H1 (cell line): ENCODE measurements around the gene TRIL. TPM values are rescaled to one million over a fixed set of nuclear protein-coding genes. Genes with fewer than 3 reads are reported as not detected.

ENCODE experiments used
- EZH2 ChIP-seq: fragments of 200-600 bp; sonication (generic); IDR thresholded peaks from 2 replicates; pipeline ENCODE4 v1.7.1; 2012; ENCODE audit warnings: low read depth, mild to moderate bottlenecking, moderate library complexity, low read length, inconsistent platforms; ENCODE audit not compliant: severe bottlenecking
- POLR2A ChIP-seq, 2 experiments: IDR thresholded peaks; 1 replicate in 1 of 2; 2 replicates in 1 of 2; pipeline ENCODE4 v1.6.1; 2011; ENCODE audit warnings: low read depth in 2 of 2, low read length in 2 of 2, mild to moderate bottlenecking in 2 of 2; ENCODE audit errors: control extremely low read depth in 1 of 2
- RBBP5 ChIP-seq: IDR thresholded peaks from 2 replicates; pipeline ENCODE4 v1.7.1; 2012; ENCODE audit warnings: low read depth, mild to moderate bottlenecking, inconsistent platforms, low read length, moderate library complexity, borderline replicate concordance
- SAP30 ChIP-seq: fragments of 300-600 bp; sonication (generic); IDR thresholded peaks from 2 replicates; pipeline ENCODE4 v1.7.1; 2012; ENCODE audit warnings: low read length, moderate library complexity, mild to moderate bottlenecking, inconsistent platforms; ENCODE audit not compliant: insufficient read depth, insufficient replicate concordance
- SIRT6 ChIP-seq: IDR thresholded peaks from one replicate; pipeline ENCODE4 v1.7.1; 2012; ENCODE audit warnings: low read length, inconsistent platforms
- TBP ChIP-seq: IDR thresholded peaks from 2 replicates; pipeline ENCODE4 v1.6.1; 2011; ENCODE audit warnings: low read depth, low read length, improper control_type of control experiment
- polyA plus RNA-seq, 7 experiments: library from polyadenylated mRNA; depleted of rRNA in 3 of 7; stranded (reverse) in 5 of 7; unstranded in 2 of 7; fragments of >200 nt in 5 of 7; fragments of 200-250 nt in 2 of 7; gene quantifications; 1 replicate in 5 of 7; 2 replicates in 1 of 7; 4 replicates in 1 of 7; pipeline versions ENCODE4 v1.2.1 to v1.2.3, GENCODE V29; 2011 to 2013; ENCODE audit warnings: missing spikeins in 2 of 7, mixed read lengths in 2 of 7
- total RNA-seq: library from RNA; stranded (reverse); fragmentation: NEBNext Ultra II Directional; extraction: Animal tissue kit (Norgen Biotek cat#: 25700); gene quantifications from 2 replicates; pipeline ENCODE4 v1.2.1, GENCODE V29; 2021
- TF ChIP-seq, protein P1 (sequence below), 3 experiments: IDR thresholded peaks; 1 replicate in 2 of 3; 2 replicates in 1 of 3; pipeline versions ENCODE4 v1.5.1 to v1.6.1; 2011; ENCODE audit warnings: low read length in 3 of 3, mild to moderate bottlenecking in 3 of 3, inconsistent platforms in 2 of 3, low read depth in 1 of 3, moderate library complexity in 1 of 3; ENCODE audit not compliant: insufficient read depth in 1 of 3; ENCODE audit errors: control extremely low read depth in 1 of 3
- TF ChIP-seq, protein P2 (sequence below): fragments of 300-600 bp; sonication (generic); IDR thresholded peaks from 2 replicates; pipeline ENCODE4 v1.7.1; 2012; ENCODE audit warnings: low read length, moderate library complexity, mild to moderate bottlenecking, inconsistent platforms; ENCODE audit not compliant: insufficient replicate concordance

Gene TRIL
- total and polyA plus RNA-seq, 2 of the 8 experiments (the other 6 are each of a cell fraction or from before 2014, with no cell fraction given): 3.9 to 5.5 TPM

GRCh38 chr7:28957751-28958234 lies 337 bp downstream of the TRIL start (continued):
- TF ChIP-seq, protein P1, sequence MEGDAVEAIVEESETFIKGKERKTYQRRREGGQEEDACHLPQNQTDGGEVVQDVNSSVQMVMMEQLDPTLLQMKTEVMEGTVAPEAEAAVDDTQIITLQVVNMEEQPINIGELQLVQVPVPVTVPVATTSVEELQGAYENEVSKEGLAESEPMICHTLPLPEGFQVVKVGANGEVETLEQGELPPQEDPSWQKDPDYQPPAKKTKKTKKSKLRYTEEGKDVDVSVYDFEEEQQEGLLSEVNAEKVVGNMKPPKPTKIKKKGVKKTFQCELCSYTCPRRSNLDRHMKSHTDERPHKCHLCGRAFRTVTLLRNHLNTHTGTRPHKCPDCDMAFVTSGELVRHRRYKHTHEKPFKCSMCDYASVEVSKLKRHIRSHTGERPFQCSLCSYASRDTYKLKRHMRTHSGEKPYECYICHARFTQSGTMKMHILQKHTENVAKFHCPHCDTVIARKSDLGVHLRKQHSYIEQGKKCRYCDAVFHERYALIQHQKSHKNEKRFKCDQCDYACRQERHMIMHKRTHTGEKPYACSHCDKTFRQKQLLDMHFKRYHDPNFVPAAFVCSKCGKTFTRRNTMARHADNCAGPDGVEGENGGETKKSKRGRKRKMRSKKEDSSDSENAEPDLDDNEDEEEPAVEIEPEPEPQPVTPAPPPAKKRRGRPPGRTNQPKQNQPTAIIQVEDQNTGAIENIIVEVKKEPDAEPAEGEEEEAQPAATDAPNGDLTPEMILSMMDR (IDR thresholded peaks at IDR 0.05; ENCODE audit: control extremely low read depth in 1 of 3, insufficient read depth in 1 of 3, low read depth in 1 of 3, low read length in 3 of 3): peak in 2 of 3 experiments; percentile 27 to 31; a peak in 3 of 4 replicates
- TF ChIP-seq RBBP5 (peak; percentile 21; the same call in 1 of the 2 replicates), SIRT6 (no peak), SAP30 (no peak), POLR2A (IDR thresholded peaks at IDR 0.05; ENCODE audit: control extremely low read depth in 1 of 2, low read depth in 2 of 2, low read length in 2 of 2) (peak in 1 of 2 experiments; percentile 38; a peak in 1 of 3 replicates), TBP (no peak), EZH2 (peak; percentile 76)
- TF ChIP-seq, protein P2, sequence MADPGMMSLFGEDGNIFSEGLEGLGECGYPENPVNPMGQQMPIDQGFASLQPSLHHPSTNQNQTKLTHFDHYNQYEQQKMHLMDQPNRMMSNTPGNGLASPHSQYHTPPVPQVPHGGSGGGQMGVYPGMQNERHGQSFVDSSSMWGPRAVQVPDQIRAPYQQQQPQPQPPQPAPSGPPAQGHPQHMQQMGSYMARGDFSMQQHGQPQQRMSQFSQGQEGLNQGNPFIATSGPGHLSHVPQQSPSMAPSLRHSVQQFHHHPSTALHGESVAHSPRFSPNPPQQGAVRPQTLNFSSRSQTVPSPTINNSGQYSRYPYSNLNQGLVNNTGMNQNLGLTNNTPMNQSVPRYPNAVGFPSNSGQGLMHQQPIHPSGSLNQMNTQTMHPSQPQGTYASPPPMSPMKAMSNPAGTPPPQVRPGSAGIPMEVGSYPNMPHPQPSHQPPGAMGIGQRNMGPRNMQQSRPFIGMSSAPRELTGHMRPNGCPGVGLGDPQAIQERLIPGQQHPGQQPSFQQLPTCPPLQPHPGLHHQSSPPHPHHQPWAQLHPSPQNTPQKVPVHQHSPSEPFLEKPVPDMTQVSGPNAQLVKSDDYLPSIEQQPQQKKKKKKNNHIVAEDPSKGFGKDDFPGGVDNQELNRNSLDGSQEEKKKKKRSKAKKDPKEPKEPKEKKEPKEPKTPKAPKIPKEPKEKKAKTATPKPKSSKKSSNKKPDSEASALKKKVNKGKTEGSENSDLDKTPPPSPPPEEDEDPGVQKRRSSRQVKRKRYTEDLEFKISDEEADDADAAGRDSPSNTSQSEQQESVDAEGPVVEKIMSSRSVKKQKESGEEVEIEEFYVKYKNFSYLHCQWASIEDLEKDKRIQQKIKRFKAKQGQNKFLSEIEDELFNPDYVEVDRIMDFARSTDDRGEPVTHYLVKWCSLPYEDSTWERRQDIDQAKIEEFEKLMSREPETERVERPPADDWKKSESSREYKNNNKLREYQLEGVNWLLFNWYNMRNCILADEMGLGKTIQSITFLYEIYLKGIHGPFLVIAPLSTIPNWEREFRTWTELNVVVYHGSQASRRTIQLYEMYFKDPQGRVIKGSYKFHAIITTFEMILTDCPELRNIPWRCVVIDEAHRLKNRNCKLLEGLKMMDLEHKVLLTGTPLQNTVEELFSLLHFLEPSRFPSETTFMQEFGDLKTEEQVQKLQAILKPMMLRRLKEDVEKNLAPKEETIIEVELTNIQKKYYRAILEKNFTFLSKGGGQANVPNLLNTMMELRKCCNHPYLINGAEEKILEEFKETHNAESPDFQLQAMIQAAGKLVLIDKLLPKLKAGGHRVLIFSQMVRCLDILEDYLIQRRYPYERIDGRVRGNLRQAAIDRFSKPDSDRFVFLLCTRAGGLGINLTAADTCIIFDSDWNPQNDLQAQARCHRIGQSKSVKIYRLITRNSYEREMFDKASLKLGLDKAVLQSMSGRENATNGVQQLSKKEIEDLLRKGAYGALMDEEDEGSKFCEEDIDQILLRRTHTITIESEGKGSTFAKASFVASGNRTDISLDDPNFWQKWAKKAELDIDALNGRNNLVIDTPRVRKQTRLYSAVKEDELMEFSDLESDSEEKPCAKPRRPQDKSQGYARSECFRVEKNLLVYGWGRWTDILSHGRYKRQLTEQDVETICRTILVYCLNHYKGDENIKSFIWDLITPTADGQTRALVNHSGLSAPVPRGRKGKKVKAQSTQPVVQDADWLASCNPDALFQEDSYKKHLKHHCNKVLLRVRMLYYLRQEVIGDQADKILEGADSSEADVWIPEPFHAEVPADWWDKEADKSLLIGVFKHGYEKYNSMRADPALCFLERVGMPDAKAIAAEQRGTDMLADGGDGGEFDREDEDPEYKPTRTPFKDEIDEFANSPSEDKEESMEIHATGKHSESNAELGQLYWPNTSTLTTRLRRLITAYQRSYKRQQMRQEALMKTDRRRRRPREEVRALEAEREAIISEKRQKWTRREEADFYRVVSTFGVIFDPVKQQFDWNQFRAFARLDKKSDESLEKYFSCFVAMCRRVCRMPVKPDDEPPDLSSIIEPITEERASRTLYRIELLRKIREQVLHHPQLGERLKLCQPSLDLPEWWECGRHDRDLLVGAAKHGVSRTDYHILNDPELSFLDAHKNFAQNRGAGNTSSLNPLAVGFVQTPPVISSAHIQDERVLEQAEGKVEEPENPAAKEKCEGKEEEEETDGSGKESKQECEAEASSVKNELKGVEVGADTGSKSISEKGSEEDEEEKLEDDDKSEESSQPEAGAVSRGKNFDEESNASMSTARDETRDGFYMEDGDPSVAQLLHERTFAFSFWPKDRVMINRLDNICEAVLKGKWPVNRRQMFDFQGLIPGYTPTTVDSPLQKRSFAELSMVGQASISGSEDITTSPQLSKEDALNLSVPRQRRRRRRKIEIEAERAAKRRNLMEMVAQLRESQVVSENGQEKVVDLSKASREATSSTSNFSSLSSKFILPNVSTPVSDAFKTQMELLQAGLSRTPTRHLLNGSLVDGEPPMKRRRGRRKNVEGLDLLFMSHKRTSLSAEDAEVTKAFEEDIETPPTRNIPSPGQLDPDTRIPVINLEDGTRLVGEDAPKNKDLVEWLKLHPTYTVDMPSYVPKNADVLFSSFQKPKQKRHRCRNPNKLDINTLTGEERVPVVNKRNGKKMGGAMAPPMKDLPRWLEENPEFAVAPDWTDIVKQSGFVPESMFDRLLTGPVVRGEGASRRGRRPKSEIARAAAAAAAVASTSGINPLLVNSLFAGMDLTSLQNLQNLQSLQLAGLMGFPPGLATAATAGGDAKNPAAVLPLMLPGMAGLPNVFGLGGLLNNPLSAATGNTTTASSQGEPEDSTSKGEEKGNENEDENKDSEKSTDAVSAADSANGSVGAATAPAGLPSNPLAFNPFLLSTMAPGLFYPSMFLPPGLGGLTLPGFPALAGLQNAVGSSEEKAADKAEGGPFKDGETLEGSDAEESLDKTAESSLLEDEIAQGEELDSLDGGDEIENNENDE: no peak
